Esophagus muscularis mucosa (tissue), 4 donors: ENCODE data around the gene PFKL. TPM values are rescaled to one million over a fixed set of nuclear protein-coding genes. Genes with fewer than 3 reads are reported as not detected.

ENCODE experiments used
- DNase-seq: peaks from one replicate; pipeline ENCODE4 v3.0.0-alpha.2; 2017; ENCODE audit errors: extremely low spot score
- H3K27ac ChIP-seq, 4 donors: fragments of 200-600 bp; sonication (generic); replicated peaks in 1 of 4; 1 replicate in 3 of 4; 2 replicates in 1 of 4; pipeline ENCODE4 v1.5.1; 2016 to 2019; ENCODE audit warnings: mild to moderate bottlenecking in 1 of 4
- H3K27me3 ChIP-seq, 4 donors: fragments of 200-600 bp; sonication (generic); one replicate each; pipeline versions ENCODE4 v1.5.1 to v1.6.0; 2016 to 2019
- H3K36me3 ChIP-seq, 4 donors: fragments of 200-600 bp; sonication (generic); one replicate each; pipeline ENCODE4 v1.5.1; 2016 to 2019
- H3K4me1 ChIP-seq, 4 donors: fragments of 200-600 bp; sonication (generic); one replicate each; pipeline ENCODE4 v1.5.1; 2016 to 2019
- H3K4me3 ChIP-seq, 4 donors: fragments of 200-600 bp; sonication (generic); 1 replicate in 2 of 4; 2 replicates in 2 of 4; pipeline ENCODE4 v1.5.1; 2016 to 2019; ENCODE audit warnings: mild to moderate bottlenecking in 4 of 4, moderate library complexity in 1 of 4
- H3K9me3 ChIP-seq, 4 donors: fragments of 200-600 bp; sonication (generic); 1 replicate in 3 of 4; 2 replicates in 1 of 4; pipeline ENCODE4 v1.5.1; 2016 to 2019
- CTCF ChIP-seq, 3 experiments: fragments of 200-600 bp in 2 of 3; fragments of 450-650 bp in 1 of 3; sonication (generic) in 2 of 3; IDR thresholded peaks; one replicate each; pipeline ENCODE4 v1.5.1; 2017 to 2019; ENCODE audit warnings: antibody characterized with exemption in 3 of 3, mild to moderate bottlenecking in 2 of 3, moderate library complexity in 1 of 3
- EP300 ChIP-seq: sonication (generic); formaldehyde crosslinking; IDR thresholded peaks from one replicate; pipeline ENCODE4 v1.6.1; 2017; ENCODE audit warnings: antibody characterized with exemption
- POLR2A ChIP-seq: fragments of 450-650 bp; IDR thresholded peaks from one replicate; pipeline ENCODE4 v1.6.1; 2017; ENCODE audit warnings: antibody characterized with exemption, moderate library complexity, mild to moderate bottlenecking, low read depth
- POLR2AphosphoS5 ChIP-seq, 2 donors: sonication (generic); formaldehyde crosslinking; IDR thresholded peaks; one replicate each; pipeline ENCODE4 v1.6.1; 2017; ENCODE audit warnings: antibody characterized with exemption in 2 of 2
- WGBS: methylation state at CpG from one replicate; pipeline ENCODE4 v1.1.5; 2018; 5-methylcytosine and 5-hydroxymethylcytosine counted together
- intact Hi-C: fragments of 100-400 bp; cut with DNase I; formaldehyde crosslinking; loops from one replicate; pipeline ENCODE4 v1.15.1; 2023
- total RNA-seq, 4 donors: library from RNA; depleted of rRNA; stranded (reverse); fragments of >200 nt; gene quantifications; one replicate each; pipeline versions ENCODE4 v1.1.0 to v1.2.1, GENCODE V29; 2016

The PFKL gene
- total RNA-seq, 4 donors from 2014 or later: 61.5 to 109 (median 83.4) TPM

DNA sequence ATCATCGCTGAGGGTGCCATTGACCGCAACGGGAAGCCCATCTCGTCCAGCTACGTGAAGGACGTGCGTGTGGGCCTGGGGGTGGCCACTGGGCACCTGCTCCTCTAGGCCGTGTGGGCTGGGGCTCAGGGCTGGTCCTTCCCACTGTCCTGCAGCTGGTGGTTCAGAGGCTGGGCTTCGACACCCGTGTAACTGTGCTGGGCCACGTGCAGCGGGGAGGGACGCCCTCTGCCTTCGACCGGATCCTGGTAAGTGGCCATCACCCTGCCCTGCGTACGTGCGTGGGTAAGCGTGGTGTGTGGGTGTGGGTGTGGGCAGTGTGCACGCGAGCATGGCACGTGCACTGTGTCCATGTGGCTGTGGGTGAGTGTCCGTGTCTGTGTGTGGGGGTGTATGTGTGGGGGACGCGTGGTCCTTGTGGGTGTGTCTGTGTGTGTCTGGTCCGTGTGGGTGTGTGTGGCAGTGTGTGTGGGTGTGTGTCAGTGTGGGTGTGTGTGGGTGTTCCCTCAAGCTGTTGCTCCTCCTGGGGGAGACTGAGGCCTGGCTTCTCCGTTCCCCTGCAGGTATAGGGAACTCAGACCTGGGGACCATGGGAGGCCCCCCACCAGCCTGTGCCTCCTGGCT lies 16.5 kb downstream of the PFKL start:
- Histone ChIP-seq H3K27me3 (no peaks in the 10 kb centered on the region), H3K27ac (no peak overlapping the region), H3K4me1 (no peaks in the 10 kb centered on the region), H3K9me3 (no peaks in the 10 kb centered on the region), H3K4me3 (no peak overlapping the region), H3K36me3 (peaks cover 40 to 100% (median 98%) of the 10 kb centered on the region in 4 donors)
- TF ChIP-seq POLR2A (no peak), POLR2AphosphoS5 (IDR thresholded peaks at IDR 0.05) (no peak), EP300 (no peak), CTCF (IDR thresholded peaks at IDR 0.05) (no peak)
- no peak for DNase-seq
- intact Hi-C loops: no loop called here
- WGBS: 93% methylated on average over 22 of the region's 27 CpGs

DNA sequence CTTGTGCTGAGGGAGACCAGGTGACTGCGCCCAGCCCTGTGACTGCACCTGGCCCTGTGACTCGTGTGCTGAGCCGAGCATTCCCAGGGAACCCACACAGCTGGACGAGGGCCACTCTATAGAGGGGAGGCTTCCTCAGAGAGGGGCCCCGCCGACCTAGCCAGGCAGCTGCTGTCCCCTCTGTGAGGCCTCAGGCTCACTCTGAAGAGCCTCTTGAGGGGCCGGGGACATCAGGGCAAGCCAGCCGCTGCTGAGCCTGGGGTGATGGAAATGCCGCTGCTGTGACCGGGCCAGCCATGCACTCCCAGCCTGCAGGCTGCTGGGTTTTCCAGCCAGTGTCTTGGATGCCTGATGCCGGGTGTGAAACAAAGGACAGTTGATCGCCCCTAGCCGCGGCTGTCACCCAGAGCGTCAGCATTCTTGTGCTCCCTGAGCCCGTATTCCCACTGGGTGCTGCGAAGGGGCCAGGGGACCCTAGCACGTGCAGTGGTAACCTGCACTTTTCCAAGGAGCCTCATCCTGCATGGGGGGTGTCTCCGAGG lies 17.5 kb downstream of the PFKL start:
- no peaks in the 10 kb centered on the region for H3K27me3 ChIP-seq
- H3K4me3 ChIP-seq: no peak overlapping the region
- H3K4me1 ChIP-seq: no peaks in the 10 kb centered on the region
- DNase-seq: no peak
- TF ChIP-seq CTCF (IDR thresholded peaks at IDR 0.05) (no peak), EP300 (no peak), POLR2A (no peak), POLR2AphosphoS5 (IDR thresholded peaks at IDR 0.05) (no peak)
- no peaks in the 10 kb centered on the region for H3K9me3 ChIP-seq
- intact Hi-C loops: no loop called here
- peaks cover 34 to 100% (median 98%) of the 10 kb centered on the region in 4 donors for H3K36me3 ChIP-seq
- no peak overlapping the region for H3K27ac ChIP-seq
- WGBS: 95% methylated on average over 8 of the region's 19 CpGs

- intact Hi-C loops: no loop called here
- H3K36me3 ChIP-seq: peaks cover 32 to 100% (median 98%) of the 10 kb centered on the region in 4 donors
- TF ChIP-seq POLR2AphosphoS5 (IDR thresholded peaks at IDR 0.05): no peak
- no peak for TF ChIP-seq CTCF (IDR thresholded peaks at IDR 0.05)
- TF ChIP-seq POLR2A: no peak
- no peak for TF ChIP-seq EP300
- no peaks in the 10 kb centered on the region for H3K4me1 ChIP-seq
- no peaks in the 10 kb centered on the region for H3K27me3 ChIP-seq
- no peaks in the 10 kb centered on the region for H3K9me3 ChIP-seq
- no peak overlapping the region for H3K27ac ChIP-seq
- 94% methylated on average over 5 of the region's 22 CpGs for WGBS
- H3K4me3 ChIP-seq: no peak overlapping the region
- no peak for DNase-seq
Measured at GRCh38 chr21:44317871-44318270, 18.0 kb downstream of the PFKL start.

DNA sequence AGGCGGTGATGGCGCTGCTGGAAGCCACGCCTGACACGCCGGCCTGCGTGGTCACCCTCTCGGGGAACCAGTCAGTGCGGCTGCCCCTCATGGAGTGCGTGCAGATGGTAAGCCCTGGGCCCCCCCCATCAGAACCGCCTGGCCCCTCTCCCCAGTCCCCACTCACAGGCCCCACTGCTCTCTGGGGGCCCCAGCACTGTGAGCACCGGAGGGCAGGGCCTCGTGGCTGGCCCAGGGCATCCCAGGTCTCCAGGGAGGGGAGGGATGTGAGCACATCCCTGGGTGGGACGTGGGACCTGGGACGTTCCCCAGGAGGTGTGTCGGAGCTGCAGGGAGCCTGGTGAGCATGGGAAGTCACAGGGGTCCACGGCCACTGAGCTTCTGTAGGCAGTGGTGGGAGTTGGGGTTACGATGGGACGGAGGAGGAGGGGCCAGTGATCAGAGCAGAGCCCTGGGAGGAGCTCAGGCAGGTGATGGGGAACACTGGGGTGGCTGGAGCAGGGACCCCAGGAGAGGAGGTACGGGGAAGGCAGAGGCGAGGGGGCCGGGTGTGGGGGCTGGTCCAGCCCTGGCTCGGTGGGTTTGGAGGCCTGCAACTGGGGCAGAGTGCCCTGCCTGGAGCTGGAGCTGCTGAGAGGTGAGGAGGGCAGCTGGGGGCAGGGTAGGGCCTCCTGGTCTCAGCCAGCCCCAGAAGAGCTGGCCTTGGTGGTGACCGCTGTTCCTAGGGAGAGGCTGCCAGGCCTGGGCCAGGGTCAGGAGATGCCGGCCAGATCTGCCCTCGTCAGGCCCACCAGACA lies 18.8 kb downstream of the PFKL start:
- H3K27me3 ChIP-seq: no peaks in the 10 kb centered on the region

More for the DNA sequence above, 18.8 kb downstream of the PFKL start:
- 94% methylated on average over 23 of the region's 25 CpGs for WGBS
- Histone ChIP-seq H3K4me1 (no peaks in the 10 kb centered on the region), H3K36me3 (peaks cover 27 to 100% (median 97%) of the 10 kb centered on the region in 4 donors), H3K27ac (no peak overlapping the region), H3K9me3 (no peaks in the 10 kb centered on the region), H3K4me3 (no peak overlapping the region)
- intact Hi-C loops: no loop called here
- TF ChIP-seq POLR2A (no peak), CTCF (IDR thresholded peaks at IDR 0.05) (no peak), EP300 (no peak), POLR2AphosphoS5 (IDR thresholded peaks at IDR 0.05) (no peak)
- DNase-seq: no peak
